GM18520 (cell line): Measurements from ENCODE around the gene TNFRSF4.

Experiments
- ATAC-seq: cut with Tn5 transposase; IDR thresholded peaks from one replicate; pipeline ENCODE4 v1.9.1; 2021; ENCODE audit not compliant: unreplicated experiment

The TNFRSF4 gene

GRCh38 chr1:1219341-1219740 is 5.4 kb upstream of the TNFRSF4 start:
- no peak for ATAC-seq

- ATAC-seq, result no peak
Observed at GRCh38 chr1:1218524-1219200, 4.7 kb upstream of the TNFRSF4 start.

GRCh38 chr1:1217621-1218523 is 3.9 kb upstream of the TNFRSF4 start:
- no peak for ATAC-seq

- ATAC-seq, result no peak
Observed at GRCh38 chr1:1216770-1217620, 3.0 kb upstream of the TNFRSF4 start.

GRCh38 chr1:1215881-1216605 is 2.1 kb upstream of the TNFRSF4 start:
- ATAC-seq, result no peak

- no peak for ATAC-seq
Observed at GRCh38 chr1:1215080-1215676, 1.2 kb upstream of the TNFRSF4 start.

GRCh38 chr1:1212780-1213344 is 1.1 kb downstream of the TNFRSF4 start:
- no peak for ATAC-seq

- no peak for ATAC-seq
Observed at GRCh38 chr1:1211541-1212441, 2.2 kb downstream of the TNFRSF4 start.

GRCh38 chr1:1210726-1211540 is 3.0 kb downstream of the TNFRSF4 start:
- no peak for ATAC-seq

GRCh38 chr1:1208713-1209433 is 5.1 kb downstream of the TNFRSF4 start:
- no peak for ATAC-seq

GRCh38 chr1:1207571-1207892 is 6.4 kb downstream of the TNFRSF4 start:
- no peak for ATAC-seq

GRCh38 chr1:1206966-1207531 is 6.9 kb downstream of the TNFRSF4 start:
- ATAC-seq, result no peak

GRCh38 chr1:1206376-1206965 is 7.5 kb downstream of the TNFRSF4 start, which contains the start of gene TNFRSF18:
TNFRSF18 (minus strand) TSS chr1:1206592; CDS start chr1:1206571, 21 bp downstream.
- no peak for ATAC-seq

GRCh38 chr1:1205769-1206375 is 8.1 kb downstream of the TNFRSF4 start:
- ATAC-seq, result no peak

- ATAC-seq, result no peak
Observed at GRCh38 chr1:1204998-1205768, 8.8 kb downstream of the TNFRSF4 start.
